ENCODE data around the gene IRF8.

Gene IRF8

DNA sequence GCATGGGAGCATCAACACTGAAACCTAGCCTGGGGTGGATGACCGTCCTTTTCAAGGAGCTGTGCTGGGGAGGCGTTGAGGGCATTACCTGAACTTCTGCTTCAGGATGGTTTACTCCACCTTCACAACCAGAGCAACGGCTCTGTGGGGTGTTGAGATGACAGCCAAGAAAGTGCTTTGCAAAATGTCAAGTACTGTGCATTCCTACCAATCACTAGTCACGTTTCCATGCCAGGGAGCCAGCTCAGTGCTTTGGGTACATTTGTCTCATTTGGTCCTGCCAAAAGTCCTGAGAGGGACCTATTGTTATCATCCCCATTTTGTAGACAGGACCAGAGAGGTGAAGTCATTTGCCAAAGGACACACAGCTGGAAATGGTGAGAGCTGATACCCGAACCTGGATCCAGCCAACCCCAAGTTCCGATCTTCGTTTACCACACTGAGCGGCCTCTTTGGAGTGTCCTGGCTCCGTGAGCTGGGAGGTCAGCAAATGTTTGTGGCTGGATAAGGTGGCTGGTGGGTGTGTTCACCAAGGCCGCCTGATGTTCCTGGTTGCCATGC, 61.6 kb downstream of the IRF8 start:
- DNase-seq (ENCODE audit: low spot score): no peak

DNA sequence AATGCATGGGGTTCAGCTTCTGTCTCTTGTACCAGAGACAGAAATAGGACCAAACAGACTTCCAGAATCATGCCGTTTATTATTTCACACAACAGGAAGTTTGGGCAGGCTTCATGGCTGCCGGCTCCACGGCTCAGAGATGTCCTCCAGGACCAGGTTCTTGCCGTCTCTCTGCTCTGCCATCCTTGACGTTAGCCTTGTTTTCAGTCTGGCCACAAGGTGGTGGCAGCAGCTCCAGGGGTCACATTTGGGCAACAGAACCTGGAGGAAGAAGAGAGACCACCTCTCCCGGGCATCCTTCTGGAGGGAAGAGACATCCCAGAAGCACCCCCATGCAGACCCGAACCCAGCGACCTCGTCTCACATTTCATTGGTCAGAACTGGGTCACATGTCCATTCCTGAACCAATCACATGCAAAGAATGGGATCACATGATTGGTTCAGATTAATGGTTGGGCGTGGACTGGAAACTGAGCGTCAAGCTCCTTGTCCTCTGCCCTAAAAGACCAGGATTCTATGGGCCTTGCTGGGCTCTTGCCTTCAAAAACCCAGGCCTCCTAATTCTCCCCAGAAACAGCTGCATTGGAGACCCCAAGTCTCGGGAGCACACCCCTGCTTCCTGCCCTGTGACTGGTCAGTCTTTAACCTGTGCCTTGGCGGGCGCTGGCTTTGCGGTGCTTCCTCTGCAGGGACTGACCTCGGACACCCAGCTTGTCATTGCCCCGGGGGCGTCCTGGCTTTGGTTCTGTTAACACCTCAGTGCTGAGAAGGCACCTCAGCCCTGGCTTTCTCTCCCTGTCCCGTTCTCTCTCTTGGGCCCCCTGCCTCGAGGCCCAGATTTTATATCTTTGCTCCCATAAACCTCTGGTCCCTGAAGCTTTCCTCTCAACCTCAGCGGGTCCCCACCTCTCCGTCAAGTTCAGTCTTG, 63.3 kb downstream of the IRF8 start:
- no peak for DNase-seq (ENCODE audit: low spot score)

DNA sequence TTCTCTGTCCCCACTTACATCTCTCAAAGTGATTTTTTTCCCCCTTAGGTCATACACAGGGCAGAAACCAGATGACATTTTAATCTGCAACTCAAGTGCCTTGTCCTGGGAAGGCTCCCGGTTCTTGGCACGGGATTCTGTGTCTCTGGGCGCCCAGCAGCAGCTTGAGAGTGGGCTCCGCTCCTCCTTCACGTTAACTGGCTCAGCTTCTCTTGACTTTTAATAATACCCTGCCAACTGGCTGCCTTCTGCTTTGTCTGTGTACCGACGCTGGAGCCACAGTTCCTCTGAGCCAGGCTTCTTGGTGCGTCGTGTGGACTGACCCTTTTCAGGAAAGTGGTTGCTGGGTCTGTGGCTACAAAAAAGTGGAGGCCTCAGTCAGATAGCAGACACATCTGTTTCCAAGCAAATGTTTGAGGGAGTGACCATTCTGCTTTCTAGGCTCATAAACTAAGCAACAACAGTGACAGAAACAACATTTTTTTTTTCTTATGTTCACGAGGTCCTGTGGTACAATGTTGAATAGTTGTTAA, 64.9 kb downstream of the IRF8 start:
- no peak for DNase-seq (ENCODE audit: low spot score)

- DNase-seq (ENCODE audit: low spot score): no peak
These were observed 66.2 kb downstream of the IRF8 start for GRCh38 chr16:85965125-85965524.

DNA sequence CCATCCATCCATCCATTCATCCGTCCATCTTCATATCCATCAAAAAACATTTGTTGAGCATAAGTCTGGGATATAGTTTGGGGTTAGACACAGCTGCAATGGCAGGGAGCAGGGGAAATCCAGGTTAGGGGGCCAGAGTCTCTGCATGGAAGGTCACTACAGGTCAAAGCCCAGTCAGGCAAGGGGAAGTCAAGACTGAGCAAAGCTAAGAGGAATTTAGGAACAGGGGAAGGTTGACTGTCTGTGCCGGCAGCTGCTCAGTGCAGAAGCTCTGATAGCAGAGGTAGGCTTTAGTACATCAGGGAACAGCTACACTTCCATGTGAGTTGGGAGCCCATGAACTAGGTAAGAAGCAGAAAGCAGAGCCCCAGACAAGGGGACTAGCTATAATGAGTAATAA, 68.1 kb downstream of the IRF8 start:
- DNase-seq (ENCODE audit: low spot score): no peak

GRCh38 chr16:85968041-85968920, 69.3 kb downstream of the IRF8 start:
- DNase-seq (ENCODE audit: low spot score): no peak

DNA sequence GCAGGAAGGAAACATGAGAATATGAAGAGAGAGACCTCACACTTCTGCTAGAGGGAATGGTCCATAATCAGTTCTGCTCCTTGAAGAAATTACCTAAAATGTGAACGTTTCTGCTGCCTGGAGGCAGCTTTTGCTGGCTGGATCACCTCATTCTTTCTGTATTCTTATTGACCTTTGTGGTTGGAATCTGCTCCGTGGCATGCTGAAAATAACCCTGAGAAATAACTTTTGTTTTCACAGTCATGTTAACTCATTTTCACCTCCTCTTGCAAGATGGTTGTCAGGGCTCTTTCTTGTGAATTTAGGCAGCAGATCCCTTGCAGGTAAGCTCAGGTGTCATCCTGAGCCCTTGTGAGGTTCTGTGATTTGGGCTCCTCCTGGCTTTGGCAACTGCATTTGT, 70.2 kb downstream of the IRF8 start:
- DNase-seq (ENCODE audit: low spot score): no peak

- DNase-seq (ENCODE audit: low spot score): no peak
These were observed 70.6 kb downstream of the IRF8 start for GRCh38 chr16:85969591-85969990.

GRCh38 chr16:85970016-85970733, 71.2 kb downstream of the IRF8 start:
- DNase-seq (ENCODE audit: low spot score): no peak

DNA sequence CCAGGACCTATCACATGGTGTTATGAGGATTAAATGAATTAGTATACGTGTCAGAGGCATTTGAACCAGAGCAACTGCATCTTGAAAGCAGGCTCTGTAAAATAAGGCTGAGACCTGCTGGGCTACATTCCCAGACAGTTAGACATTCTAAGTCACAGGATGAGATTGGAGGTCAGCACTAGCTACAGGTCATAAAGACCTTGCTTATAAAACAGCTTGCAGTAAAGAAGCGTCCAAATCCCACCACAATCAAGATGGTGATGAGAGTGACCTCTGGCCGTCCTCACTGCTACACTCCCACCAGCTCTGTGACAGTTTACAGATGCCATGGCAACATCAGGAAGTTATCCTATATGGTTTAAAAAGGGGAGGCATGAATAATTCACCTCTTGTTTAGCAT, 71.8 kb downstream of the IRF8 start:
- DNase-seq (ENCODE audit: low spot score): no peak

All from CD4-positive, alpha-beta T cell treated with Interleukin-2 at 100 ng/mL for 4 hours (primary cell).